ENCODE data around the gene RAP1B.

RAP1B gene

DNA sequence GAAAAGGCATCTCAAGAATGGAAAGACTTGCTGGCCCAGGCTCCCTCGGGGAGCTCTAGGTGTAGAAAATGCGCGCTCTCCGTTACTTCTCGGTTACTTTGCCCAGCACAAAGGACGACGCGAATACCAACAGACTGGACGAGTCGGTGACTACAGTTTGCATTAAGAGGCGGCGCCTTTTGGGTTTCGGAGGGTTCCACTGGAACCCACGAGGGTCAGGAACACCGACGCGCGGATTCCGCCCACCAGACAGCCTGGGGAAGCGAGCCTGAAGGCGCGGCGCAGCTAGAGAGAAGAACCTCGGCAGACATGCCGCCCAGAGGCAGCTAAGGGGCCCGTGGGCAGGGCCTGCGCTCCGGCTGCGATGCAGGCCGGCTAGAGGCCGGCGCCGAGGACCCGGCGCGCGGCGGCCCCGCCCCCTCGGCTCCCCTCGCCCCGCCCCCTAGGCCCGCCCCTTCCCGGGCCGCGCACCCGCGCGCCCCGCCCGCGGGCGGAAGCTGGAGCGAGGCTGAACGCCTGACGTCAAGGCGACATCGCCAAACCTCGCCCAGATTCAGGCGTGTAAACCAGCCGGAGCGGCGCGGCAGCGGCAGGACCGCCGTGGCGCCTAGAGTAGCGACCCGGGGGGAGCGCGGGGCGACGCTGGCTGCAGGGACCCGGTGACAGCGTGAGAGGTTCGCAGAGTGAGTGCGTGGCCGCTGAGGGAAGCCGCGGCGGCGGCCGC lies at the start of gene RAP1B:
Gene RAP1B (plus strand): TSS at position 530 of the 724 bp plus-strand sequence. CDS start 37,826 bp downstream, outside the sequence.
- peak; percentile 91 for DNase-seq

DNA sequence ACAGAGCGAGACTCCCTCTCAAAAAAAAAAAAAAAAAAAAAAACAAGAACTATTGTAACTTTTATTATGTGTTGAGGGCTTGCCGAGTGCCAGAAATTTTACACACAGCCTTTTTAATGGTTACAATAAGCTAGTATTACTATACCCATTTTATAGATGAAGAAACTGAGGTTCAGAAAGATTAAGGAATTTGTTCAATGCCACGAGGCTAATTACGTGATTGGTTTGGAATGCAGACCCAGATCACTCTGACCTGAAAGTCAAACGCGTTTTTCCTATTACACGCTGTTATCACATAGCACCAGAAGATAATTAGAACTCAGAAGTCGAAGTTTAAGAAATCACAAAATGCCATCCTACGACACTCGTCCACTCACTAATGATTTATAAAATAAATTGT lies 48.9 kb upstream of the RAP1B start:
- DNase-seq: no peak

DNA sequence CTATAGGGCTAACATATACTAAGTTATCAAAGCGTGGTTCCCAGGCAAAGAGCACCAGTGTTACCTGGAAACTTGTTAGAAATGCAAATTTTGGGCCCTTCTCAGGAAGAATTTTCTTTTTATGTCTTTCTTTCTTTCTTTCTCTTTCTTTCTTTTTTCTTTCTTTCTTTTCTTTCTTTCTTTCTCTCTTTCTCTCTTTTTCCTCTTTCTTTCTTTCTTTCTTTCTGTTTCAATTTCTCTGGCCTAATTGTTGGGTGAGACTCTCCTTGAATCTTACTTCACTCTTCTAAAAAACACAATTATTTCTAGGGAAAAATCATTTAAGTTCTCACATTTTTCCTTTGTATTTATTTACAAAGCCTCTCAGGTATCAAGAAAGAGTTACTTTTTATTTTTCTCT lies 46.5 kb upstream of the RAP1B start:
- DNase-seq: no peak

DNA sequence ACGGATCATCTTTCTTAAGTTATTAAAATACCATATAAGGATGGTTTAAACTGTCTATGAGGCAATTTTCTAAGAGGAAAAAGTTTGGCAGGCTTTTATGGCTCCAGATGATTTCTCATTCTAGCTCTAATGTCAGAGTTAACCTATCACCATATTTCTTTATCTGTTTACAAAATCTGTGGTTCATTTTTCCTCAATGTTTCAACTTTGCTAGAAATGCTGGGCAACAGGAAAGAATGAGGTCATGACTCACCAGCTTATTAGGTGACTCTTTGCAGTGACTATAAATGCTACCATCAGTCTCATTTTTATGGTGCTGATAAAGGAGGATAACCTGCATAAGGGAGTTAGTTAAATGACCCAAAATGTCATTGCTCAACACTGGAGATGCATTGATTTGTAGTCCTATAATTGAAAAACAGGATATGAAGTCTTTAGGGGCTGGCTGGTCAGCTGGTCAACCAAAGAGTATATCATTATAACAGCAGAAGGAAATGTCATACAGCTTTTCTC lies 45.3 kb upstream of the RAP1B start:
- DNase-seq: no peak

DNA sequence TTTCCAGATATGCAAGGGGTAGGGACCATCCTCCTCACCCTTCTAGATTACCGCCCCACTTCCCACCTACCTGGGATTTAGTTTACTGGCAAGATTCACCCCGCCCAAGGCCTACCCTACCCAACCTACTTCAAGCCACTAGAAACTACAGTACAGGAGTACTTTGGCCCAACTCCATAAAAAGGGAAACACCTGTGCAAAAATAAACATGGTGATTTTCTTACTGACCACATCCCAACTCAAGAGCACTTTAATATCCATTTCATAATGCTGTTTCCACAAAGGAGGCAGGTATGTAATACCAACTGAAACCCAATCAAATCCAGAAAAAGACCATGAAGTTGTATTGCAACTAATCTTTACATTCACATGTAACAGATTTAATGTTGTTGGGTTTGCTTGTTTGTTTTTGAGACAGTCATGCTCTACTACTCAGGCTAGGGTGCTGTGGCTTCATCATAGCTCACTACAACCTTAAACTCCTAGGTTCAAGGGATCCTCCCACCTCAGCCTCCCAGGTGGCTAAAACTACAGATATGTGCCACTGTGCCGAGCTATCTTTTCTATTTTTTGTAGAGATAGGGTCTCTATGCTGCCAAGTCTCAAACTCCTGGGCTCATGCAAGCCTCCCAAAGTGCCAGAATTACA lies 41.7 kb upstream of the RAP1B start:
- DNase-seq: no peak

DNA sequence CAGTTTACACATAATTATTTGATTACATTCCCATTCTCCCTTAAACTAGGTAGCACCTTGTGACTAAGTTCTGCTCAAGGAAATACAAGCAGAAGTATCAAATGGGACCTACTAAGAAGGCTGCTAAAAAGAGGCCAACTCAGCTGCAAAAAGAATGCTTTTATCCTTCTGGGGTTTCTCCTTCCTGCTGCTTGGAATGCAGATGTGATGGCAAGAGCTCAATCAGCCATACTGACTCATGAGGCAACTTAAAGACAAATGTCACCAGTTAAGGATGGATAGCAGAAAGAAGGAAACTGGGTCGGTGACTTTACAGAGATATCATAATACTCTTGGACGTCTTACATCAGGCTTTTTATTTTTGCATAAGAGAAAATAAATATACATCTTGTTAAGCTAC lies 38.0 kb upstream of the RAP1B start:
- DNase-seq: no peak

DNA sequence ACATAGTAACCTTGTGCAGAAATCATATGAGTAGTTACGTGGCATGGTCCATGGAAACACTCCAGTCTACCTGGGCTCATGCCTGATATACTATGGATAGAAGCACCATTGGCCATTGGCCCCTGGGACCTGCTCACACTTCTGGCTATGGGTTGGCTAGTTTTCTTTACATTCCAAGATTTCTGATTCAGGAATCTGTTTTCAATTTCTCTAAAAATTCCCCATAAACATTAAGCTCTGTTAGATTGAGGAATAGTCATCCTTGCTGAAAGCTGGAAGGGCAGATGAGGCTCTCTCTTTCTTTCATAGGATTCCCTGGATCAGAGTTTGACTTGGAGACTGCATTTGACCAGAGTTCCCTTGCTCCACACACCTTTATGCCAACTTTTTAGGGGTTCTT lies 37.3 kb upstream of the RAP1B start:
- DNase-seq: no peak

DNA sequence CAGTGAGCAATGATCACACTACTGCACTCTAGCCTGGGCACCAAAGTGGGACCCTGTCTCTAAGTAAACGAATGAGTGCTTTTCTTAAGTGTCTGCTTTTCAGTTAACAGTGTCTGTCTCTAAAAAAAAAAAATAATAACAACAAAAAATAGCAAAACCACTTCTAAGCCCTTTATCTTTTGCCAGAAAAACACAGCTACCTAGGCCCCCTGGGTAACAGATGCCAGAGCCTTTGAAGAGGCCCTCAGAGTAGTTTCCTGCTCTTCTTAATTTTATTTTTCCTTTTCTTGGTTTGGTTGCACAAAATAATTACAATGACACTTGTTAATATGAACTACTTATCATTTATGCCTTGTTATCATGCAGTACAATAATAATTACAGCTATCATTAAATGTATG lies 32.8 kb upstream of the RAP1B start:
- no peak for DNase-seq

DNA sequence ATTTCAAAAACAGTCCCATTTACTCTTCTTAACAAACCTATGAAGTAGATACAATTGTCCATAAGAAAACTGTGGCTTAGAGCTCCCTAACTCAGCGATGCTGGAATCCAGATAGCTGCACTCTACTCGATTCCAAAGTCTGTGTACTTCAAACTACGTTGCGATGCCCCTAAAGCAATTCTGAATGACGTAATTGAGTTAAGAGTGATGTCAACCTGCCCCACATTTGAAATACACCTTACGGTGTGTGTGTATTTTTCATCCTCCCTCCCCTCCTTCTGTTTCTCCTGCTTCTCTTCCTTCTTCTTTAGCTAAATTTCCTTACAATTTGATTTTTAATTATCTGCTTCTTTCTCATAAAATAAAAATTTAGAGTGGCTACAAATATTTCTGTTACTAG lies 31.9 kb upstream of the RAP1B start:
- no peak for DNase-seq

DNA sequence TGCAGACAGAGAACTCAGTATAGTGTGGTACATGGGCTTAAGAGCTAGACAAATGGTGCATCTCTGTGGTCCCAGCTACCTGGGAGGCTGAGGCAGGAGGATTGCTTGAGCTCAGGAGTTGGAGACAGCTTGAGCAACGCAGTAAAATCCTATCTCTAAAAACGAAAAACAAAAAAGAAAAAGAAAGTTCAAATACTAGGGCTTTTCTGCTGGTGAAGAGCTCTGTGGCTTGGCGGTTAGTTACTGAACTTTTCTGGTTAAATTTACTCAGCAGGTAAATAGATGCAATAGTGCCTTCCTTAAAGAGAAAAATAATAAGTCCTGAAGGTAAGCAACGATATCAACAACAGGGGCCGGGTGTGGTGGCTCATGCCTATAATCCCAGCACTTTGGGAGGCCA lies 31.4 kb upstream of the RAP1B start:
- DNase-seq: no peak

DNA sequence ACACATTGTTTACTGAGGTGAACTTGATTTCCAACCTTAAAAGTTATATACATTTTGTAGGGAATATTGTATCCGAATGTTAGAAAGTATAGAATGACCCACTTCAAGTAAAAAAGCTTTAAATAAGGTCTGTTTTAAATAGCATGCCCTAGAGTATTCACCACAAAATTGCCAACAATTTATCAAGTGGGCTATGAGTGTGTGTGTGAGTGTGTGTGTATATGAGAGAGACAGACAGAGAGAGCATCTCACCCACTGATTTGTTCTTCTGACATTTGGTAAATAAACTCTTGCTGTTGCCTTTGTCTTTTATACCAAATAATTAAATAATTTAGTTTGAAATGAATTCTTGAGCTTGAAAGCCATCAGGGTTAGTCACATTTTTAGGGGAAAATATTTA lies 29.8 kb upstream of the RAP1B start:
- no peak for DNase-seq

DNA sequence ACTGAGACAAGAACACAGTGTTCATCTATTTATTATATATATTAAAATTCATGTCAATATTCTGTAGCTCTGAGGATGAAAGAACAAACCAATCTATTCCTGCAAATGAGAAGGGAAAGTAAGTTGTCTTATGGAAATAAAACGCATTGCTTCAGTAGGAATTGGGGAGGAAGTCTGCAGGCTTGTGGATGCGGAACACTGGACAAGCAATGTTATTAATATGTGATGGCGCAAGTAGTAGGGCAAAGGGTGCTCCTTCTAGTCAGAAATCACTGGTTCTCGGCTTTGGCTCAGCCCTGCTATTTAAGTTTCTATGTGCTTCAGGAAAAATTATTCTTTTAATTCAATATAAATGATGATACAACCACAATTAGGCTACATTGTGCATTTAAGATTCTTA lies 28.8 kb upstream of the RAP1B start:
- no peak for DNase-seq

DNA sequence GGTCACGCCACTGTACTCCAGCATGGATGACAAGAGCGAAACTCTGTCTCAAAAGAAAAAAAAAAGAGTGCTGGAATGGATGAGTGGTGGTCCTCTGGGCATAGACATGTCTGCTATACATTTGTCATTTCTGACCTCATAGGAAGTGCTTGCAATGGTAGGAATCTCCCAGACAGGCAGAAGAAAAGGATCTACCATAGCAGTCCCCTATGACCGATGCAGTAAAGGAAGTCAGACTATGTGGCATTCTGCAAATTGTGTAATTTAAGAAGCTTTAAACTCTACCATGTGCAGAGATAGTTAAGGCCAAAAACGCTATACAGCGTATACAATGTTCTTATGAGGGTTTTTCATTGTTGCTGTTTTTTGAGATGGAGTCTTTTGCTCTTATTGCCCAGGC lies 24.7 kb upstream of the RAP1B start:
- no peak for DNase-seq

DNA sequence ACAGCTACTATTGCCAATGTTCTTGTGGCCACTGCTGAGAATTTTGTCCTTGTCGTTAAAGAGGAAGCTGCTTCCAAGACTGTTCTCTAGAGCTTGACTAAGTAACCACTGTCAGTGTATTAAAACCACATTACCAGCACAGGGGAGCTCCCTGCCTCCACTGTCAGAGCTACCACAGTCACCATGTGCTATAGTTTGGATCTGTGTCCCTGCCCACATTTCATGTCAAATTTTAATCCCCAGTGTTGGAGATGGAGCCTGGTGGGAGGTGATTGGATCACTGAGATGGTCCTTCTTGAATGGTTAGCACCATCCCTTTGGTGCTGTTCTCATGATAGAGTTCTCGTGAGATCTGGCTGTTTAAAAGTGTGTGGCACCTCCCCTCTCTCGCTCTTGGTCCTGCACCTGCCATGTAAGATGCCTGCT lies 23.2 kb upstream of the RAP1B start:
- DNase-seq: peak; percentile 65

DNA sequence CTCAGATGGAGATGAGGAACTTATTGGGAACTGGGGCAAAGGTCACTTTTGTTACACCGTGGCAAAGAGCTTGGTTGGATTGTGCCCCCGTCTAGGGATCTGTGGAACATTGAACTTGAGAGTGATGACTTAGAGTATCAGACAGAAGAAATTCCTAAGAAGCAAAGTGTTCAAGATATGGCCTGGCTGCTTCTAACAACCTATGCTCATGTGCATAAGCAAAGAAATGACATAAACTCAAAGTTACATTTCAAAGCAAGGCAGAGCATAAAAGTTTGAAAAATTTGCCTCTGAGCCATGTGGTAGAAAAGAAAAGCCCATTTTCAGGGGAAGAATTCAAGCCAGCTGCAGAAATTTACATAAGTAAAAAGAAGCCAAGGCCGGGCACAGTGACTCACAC lies 21.5 kb upstream of the RAP1B start:
- DNase-seq: no peak

DNA sequence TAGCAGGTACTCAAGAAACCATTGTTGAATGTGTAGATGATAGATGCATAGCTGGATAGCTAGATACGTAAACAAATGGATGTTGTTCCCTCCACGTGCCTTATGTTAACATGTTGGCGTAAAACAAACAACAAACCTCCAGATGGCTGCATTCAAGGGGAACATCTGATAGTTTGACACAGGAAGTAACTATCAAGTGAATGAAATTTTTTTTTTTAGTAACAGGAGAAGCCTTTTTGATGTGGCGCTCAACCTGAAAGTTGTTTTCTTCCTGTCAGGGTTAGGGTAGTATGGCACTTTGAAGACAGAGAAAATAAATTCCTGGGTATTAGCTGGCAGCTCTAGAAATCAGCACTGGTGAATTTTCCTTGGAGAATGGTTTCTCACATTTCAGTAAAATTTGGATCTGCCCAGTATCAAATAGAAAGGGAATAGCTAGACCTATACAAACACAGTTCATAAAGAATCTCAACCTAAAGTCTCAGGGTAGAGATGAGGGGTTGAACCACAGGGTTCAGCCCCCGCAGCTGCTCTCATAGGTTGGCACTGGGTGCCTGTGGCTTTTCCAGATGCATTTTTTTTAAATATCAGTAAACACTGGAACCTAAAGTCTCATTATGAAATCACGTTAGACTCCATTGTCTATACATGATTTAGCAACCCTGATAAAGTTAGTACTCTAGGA lies 18.8 kb upstream of the RAP1B start:
- no peak for DNase-seq

DNA sequence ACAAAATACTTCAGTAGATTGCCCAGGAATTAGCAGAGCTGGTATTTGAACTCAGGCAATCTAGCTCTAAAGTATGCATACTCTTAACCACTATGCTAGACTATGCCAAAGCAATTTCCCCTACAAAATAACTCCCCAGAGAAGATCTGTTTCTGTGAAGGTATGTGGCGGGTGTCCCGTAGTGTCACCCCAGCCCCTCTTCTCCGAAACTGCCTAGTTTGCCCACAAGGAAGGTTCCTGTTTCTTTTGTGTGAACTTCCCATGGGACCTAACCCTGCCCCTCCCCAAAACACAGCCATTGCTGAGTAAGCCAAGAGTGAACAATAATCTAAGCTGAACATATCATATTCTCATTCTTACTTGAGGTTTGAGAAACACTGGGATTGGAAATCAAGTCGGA lies 15.5 kb upstream of the RAP1B start:
- DNase-seq: no peak

DNA sequence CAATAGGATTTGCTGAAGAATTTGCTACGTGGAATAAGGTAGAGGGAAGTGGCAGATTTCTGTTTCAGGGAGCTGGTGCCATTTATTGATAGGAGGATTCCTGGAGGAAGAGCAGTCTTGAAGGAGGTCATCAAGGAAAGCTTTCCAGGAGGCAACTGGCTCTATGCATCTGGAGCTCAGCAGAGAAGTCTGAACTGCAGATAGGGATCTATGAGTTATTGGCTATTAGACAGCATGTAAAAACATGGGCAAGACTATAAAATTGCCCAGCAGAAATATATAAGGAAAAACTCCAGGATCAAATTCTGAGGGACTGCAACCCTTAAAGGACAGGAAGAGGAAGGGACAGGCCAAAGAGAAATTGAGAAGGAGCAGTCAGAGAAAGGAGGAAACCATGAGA lies 8.9 kb upstream of the RAP1B start:
- no peak for DNase-seq

DNA sequence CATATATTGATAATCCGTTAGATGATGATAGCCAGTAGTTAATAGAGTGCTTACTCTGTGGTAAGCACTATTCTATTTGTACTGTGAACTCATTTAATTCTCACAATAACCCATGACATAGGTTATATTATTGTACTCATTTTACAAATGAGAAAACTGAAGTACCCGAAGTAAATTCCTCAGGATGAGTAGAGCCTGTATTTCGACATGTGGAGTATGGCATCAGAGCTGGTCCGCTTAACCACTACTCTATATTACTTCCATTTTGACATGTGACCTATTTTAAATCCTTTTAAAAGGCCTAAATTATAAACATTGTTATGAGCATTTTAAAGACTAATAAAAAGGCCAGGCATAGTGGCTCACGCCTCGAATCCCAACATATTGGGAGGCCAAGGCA lies 8.0 kb upstream of the RAP1B start:
- DNase-seq: no peak

DNA sequence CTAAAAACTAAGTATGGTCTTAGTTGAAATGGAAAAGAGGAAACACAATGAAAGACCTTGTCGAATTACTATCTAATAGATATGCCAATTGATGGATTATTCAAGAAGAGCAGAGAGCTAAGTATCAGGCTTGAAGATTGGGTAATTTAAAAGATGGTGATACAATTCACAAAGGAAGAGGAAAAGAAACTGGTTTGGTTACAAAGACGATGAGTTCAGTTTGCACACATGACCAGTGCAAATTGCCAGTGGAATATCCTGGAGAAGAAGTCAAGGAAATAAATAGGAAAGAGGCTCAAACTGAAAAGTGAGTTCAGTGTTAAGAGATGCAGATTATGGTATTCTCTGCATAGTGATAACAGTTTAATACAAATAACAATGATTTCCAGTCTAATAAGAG lies 2.5 kb upstream of the RAP1B start:
- DNase-seq: no peak

DNA sequence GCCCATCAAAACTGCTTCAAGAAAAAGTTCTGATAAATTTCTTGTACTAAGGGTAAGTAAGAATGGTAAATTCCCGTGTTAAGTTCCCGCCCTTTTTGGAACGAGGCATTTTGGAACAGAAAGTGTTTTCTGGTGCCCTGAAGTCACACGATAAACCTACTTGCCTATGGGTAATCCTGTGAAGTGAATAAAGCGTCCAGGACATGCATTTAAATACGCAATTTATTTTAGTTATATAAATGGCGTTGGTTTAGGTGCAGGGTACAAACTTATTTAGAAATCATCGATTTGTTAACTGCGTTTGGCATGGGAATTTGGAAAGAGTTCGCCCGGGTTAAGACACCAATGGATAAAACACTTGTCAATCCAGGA lies 715 bp upstream of the RAP1B start:
- DNase-seq: no peak

DNA sequence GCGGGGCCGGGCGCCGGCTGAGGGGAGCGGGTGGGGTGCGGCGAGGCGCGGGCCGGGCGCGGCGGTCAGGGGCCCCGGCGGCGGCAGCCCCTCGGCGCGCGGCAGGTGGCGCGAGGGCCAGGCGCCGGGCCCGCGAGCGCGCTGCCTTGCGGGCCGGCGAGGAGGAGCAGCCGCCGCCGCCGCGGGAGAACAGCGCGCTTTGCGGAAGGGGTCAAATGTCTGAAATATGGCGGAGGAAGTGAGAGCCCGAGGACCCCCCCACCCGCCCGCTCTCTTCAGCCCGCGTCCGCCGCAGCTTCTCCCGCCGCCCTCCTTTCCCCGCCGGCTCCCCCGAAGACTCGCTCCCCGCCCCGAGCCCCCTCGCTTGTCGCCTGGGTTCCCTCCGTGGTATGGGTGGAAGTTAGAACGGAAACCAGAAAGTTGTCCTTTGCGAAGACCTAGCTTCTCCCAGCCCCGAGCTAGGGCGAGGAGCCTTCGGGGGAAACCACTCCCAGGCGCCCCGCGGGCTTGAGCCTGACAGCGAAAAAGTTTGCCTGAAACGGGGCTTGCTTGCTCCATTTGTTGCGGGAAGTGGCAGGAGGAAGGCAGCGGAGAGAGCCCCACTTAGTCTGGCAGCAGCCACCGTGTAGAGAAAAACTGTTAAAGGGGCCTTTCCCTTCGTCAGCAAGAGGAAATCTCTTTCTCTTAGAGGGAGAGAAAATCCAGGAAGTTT lies 551 bp downstream of the RAP1B start:
- peak; percentile 61 for DNase-seq

DNA sequence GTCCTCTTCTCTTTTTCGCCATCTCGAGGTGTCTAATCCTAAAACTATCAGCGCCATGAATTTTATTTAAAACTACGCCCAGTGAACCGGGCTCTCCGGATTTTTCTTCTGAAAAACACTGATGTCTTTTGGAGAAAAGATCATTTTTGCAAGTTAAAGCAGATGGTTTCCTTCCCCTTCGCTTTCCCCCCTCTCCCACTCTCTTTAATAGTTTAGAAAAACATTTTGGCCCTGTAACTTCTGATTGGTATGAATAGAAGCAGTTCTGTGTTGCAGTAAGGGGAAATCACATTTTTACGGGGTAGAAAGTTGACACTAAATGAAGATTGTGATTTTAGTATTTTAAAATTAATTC lies 1.1 kb downstream of the RAP1B start:
- no peak for DNase-seq

DNA sequence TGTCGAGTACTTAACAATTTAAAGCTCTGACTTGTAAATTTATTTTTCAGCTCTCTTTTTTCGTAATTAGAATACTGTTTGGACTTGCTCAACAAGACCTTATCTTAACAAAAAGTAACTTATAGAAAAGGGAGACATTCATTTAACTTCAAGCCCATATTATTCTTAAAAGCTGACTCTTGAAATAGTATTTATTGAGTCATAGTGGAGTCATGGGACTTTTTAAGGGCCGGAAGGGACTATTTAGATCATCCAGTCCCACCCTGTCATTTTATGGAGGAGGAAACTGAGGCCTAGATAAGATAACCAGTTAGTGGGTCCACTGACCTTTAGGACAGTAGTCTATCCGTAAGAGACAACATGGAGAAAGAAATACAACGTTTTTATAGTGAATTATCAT lies 1.5 kb downstream of the RAP1B start:
- DNase-seq: no peak

Measured in activated CD4-positive, alpha-beta T cell treated with anti-CD3 and anti-CD28 coated beads for 48 hours (primary cell).